ENCODE measurements around the gene MTUS2. TPM values are rescaled to one million over a fixed set of nuclear protein-coding genes. Genes with fewer than 3 reads are reported as not detected.

MTUS2 gene
- total RNA-seq, 1 donor from 2014 or later = 4.1 TPM

GRCh38 chr13:29479716-29480492, 659.8 kb downstream of the MTUS2 start:
- peaks cover 4% of the 10 kb centered on the region for H3K27me3 Mint-ChIP-seq
- no peak overlapping the region for H3K4me3 Mint-ChIP-seq
- H3K36me3 Mint-ChIP-seq = no peaks in the 10 kb centered on the region
- H3K9me3 Mint-ChIP-seq = no peaks in the 10 kb centered on the region
- peaks cover 13% of the 10 kb centered on the region for H3K4me1 Mint-ChIP-seq (ENCODE audit: unreplicated experiment)
- H3K27ac Mint-ChIP-seq = no peak overlapping the region
- no peak for TF ChIP-seq CTCF (conservative IDR thresholded peaks at IDR 0.05)
- no peak for DNase-seq (ENCODE audit: extremely low spot score, unreplicated experiment)

GRCh38 chr13:29480893-29481525, 660.9 kb downstream of the MTUS2 start:
- DNase-seq (ENCODE audit: extremely low spot score, unreplicated experiment) = no peak
- no peak for TF ChIP-seq CTCF (conservative IDR thresholded peaks at IDR 0.05)
- H3K27ac Mint-ChIP-seq = no peak overlapping the region
- H3K27me3 Mint-ChIP-seq = peaks cover 4% of the 10 kb centered on the region
- H3K36me3 Mint-ChIP-seq = no peaks in the 10 kb centered on the region
- no peak overlapping the region for H3K4me3 Mint-ChIP-seq
- H3K9me3 Mint-ChIP-seq = no peaks in the 10 kb centered on the region
- peaks cover 13% of the 10 kb centered on the region for H3K4me1 Mint-ChIP-seq (ENCODE audit: unreplicated experiment)

- Mint-ChIP-seq H3K36me3 (no peaks in the 10 kb centered on the region), H3K4me3 (no peak overlapping the region), H3K9me3 (no peaks in the 10 kb centered on the region), H3K4me1 (ENCODE audit: unreplicated experiment) (peaks cover 13% of the 10 kb centered on the region), H3K27ac (no peak overlapping the region), H3K27me3 (peaks cover 4% of the 10 kb centered on the region)
- no peak for TF ChIP-seq CTCF (conservative IDR thresholded peaks at IDR 0.05)
- no peak for DNase-seq (ENCODE audit: extremely low spot score, unreplicated experiment)
Measured at GRCh38 chr13:29481603-29482002, 661.5 kb downstream of the MTUS2 start.

- Mint-ChIP-seq H3K9me3 (no peaks in the 10 kb centered on the region), H3K4me3 (no peak overlapping the region), H3K36me3 (no peaks in the 10 kb centered on the region), H3K27ac (no peak overlapping the region), H3K4me1 (ENCODE audit: unreplicated experiment) (peaks cover 13% of the 10 kb centered on the region), H3K27me3 (peaks cover 4% of the 10 kb centered on the region)
- TF ChIP-seq CTCF (conservative IDR thresholded peaks at IDR 0.05) = no peak
- DNase-seq (ENCODE audit: extremely low spot score, unreplicated experiment) = no peak
Measured at GRCh38 chr13:29482504-29482903, 662.4 kb downstream of the MTUS2 start.

GRCh38 chr13:29483211-29483610, 663.1 kb downstream of the MTUS2 start:
- no peak for DNase-seq (ENCODE audit: extremely low spot score, unreplicated experiment)
- Mint-ChIP-seq H3K4me3 (no peak overlapping the region), H3K9me3 (no peaks in the 10 kb centered on the region), H3K27ac (no peak overlapping the region), H3K36me3 (no peaks in the 10 kb centered on the region), H3K27me3 (peaks cover 4% of the 10 kb centered on the region), H3K4me1 (ENCODE audit: unreplicated experiment) (peaks cover 13% of the 10 kb centered on the region)
- no peak for TF ChIP-seq CTCF (conservative IDR thresholded peaks at IDR 0.05)
